Mesendoderm (in vitro differentiated cells): Measurements from ENCODE around the gene NKX6-2.

Experiments
- DNase-seq: peaks from one replicate; pipeline ENCODE4 v3.0.0; 2013
- H2AK5ac ChIP-seq: 2 replicates; pipeline ENCODE4 v1.6.1; 2013; ENCODE audit warnings: low read length, inconsistent platforms
- H2BK120ac ChIP-seq: 2 replicates; pipeline ENCODE4 v1.6.1; 2013; ENCODE audit warnings: low read depth, mild to moderate bottlenecking, low read length, moderate library complexity, mixed read lengths
- H2BK15ac ChIP-seq: replicated peaks from 2 replicates; pipeline ENCODE4 v1.6.1; 2013; ENCODE audit warnings: low read depth, mild to moderate bottlenecking, moderate library complexity
- H2BK5ac ChIP-seq: 2 replicates; pipeline ENCODE4 v1.6.1; 2013; ENCODE audit warnings: low read length, inconsistent platforms
- H3K18ac ChIP-seq: 2 replicates; pipeline ENCODE4 v1.6.1; 2013; ENCODE audit warnings: mild to moderate bottlenecking, low read length, mixed read lengths
- H3K23ac ChIP-seq: one replicate; pipeline ENCODE4 v1.6.1; 2013; ENCODE audit warnings: low read length
- H3K27ac ChIP-seq: 2 replicates; pipeline ENCODE4 v1.5.1; 2013; ENCODE audit warnings: low read depth, mild to moderate bottlenecking, inconsistent platforms, low read length, moderate library complexity
- H3K27me3 ChIP-seq: 2 replicates; pipeline ENCODE4 v1.6.1; 2013; ENCODE audit warnings: low read length, control low read depth, mild to moderate bottlenecking, inconsistent platforms; ENCODE audit not compliant: insufficient read depth, poor library complexity
- H3K36me3 ChIP-seq: 2 replicates; pipeline ENCODE4 v1.6.1; 2013; ENCODE audit warnings: low read length, inconsistent platforms; ENCODE audit not compliant: control insufficient read depth, insufficient read depth
- H3K4ac ChIP-seq: one replicate; pipeline ENCODE4 v1.6.1; 2013; ENCODE audit warnings: low read depth, mild to moderate bottlenecking, low read length, moderate library complexity
- H3K4me1 ChIP-seq: 2 replicates; pipeline ENCODE4 v1.6.1; 2013; ENCODE audit warnings: low read depth, low read length, inconsistent platforms; ENCODE audit not compliant: control insufficient read depth
- H3K4me2 ChIP-seq: 2 replicates; pipeline ENCODE4 v1.6.1; 2013; ENCODE audit warnings: low read length
- H3K4me3 ChIP-seq: 2 replicates; pipeline ENCODE4 v1.5.1; 2013; ENCODE audit warnings: mild to moderate bottlenecking, low read length
- H3K56ac ChIP-seq: one replicate; pipeline ENCODE4 v1.6.1; 2013; ENCODE audit warnings: low read length
- H3K79me1 ChIP-seq: 2 replicates; pipeline ENCODE4 v1.6.1; 2013; ENCODE audit warnings: low read length, inconsistent platforms
- H3K79me2 ChIP-seq: 2 replicates; pipeline ENCODE4 v1.6.1; 2013; ENCODE audit warnings: mild to moderate bottlenecking, low read length; ENCODE audit not compliant: control insufficient read depth, insufficient read depth
- H3K9ac ChIP-seq: 2 replicates; pipeline ENCODE4 v1.6.1; 2013; ENCODE audit warnings: low read length, inconsistent platforms
- H4K5ac ChIP-seq: one replicate; pipeline ENCODE4 v1.6.1; 2013; ENCODE audit warnings: low read length
- H4K8ac ChIP-seq: one replicate; pipeline ENCODE4 v1.6.1; 2013; ENCODE audit warnings: low read depth, mild to moderate bottlenecking, control low read depth, low read length, moderate library complexity
- WGBS: extraction: QIAGEN DNeasy Blood & Tissue Kit; methylation state at CpG from one replicate; pipeline ENCODE4 v1.1.7; 2013; ENCODE audit warnings: low lambda C conversion rate, missing lambda C conversion rate; ENCODE audit not compliant: insufficient coverage; ENCODE audit errors: extremely low coverage; 5-methylcytosine and 5-hydroxymethylcytosine counted together

NKX6-2 gene

DNA sequence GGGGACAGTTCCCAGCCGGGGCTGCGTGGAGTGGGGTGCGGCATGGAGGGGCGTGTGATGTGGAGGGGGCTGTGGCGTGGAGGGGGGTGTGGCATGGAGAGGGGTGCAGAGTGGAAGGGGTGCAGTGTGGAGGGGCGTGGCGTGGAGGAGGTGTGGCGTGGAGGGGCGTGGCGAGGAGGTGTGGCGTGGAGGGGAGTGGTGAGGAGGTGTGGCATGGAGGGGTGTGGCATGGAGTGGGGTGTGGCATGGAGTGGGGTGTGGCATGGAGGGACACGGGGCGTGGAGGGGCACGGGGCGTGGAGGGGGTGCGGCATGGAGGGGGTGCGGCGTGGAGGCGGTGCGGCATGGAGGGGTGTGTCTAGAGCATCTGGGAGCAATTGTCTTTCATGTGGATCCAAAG is 33.6 kb downstream of the NKX6-2 start:
- Histone ChIP-seq H3K4ac (no peak overlapping the region), H3K56ac (no peak overlapping the region), H2BK15ac (no peak overlapping the region), H3K4me3 (no peak overlapping the region), H2BK5ac (no peak overlapping the region), H3K27me3 (no peaks in the 10 kb centered on the region), H3K79me1 (no peaks in the 10 kb centered on the region), H2AK5ac (no peak overlapping the region), H3K36me3 (no peaks in the 10 kb centered on the region), H3K79me2 (no peaks in the 10 kb centered on the region), H3K27ac (no peak overlapping the region), H3K9ac (no peak overlapping the region), H4K8ac (no peak overlapping the region), H3K23ac (no peak overlapping the region), H3K4me1 (no peaks in the 10 kb centered on the region), H4K5ac (no peak overlapping the region), H2BK120ac (no peak overlapping the region), H3K4me2 (no peak overlapping the region), H3K18ac (no peak overlapping the region)
- WGBS = no CpG with 5 or more reads among the region's 20 CpGs
- DNase-seq = no peak

DNA sequence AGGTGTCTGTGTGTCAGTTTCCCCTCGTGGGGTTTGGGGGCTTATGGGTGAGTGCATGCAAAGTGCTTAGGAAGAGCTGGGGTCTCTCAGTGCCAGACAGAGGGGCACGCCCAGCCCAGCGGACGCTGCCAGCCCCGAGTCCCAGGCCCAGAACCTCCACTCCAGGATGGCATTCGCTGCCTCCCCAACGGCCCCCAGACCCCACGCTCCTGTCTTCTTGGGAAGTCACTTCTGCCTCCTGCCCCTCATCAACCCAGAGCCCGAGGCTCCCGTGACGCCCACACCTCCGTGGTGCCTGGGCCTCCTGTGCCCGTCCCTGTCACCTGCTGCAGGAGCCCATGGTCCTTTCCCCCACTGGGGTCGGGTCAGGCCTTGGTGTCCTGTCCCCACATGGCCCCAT is 35.0 kb downstream of the NKX6-2 start:
- H2AK5ac ChIP-seq = no peak overlapping the region
- no peak overlapping the region for H2BK15ac ChIP-seq
- WGBS = no CpG with 5 or more reads among the region's 14 CpGs
- no peak overlapping the region for H3K9ac ChIP-seq
- H3K36me3 ChIP-seq = no peaks in the 10 kb centered on the region
- H2BK120ac ChIP-seq = no peak overlapping the region
- no peaks in the 10 kb centered on the region for H3K79me2 ChIP-seq
- H3K4me1 ChIP-seq = no peaks in the 10 kb centered on the region
- no peak overlapping the region for H2BK5ac ChIP-seq
- no peak overlapping the region for H3K23ac ChIP-seq
- H3K4ac ChIP-seq = no peak overlapping the region
- DNase-seq = no peak
- H3K4me2 ChIP-seq = no peak overlapping the region
- H3K18ac ChIP-seq = no peak overlapping the region
- no peak overlapping the region for H4K5ac ChIP-seq
- H3K27me3 ChIP-seq = no peaks in the 10 kb centered on the region
- no peak overlapping the region for H3K27ac ChIP-seq
- H3K79me1 ChIP-seq = no peaks in the 10 kb centered on the region
- H3K56ac ChIP-seq = no peak overlapping the region
- H3K4me3 ChIP-seq = no peak overlapping the region
- H4K8ac ChIP-seq = no peak overlapping the region

DNA sequence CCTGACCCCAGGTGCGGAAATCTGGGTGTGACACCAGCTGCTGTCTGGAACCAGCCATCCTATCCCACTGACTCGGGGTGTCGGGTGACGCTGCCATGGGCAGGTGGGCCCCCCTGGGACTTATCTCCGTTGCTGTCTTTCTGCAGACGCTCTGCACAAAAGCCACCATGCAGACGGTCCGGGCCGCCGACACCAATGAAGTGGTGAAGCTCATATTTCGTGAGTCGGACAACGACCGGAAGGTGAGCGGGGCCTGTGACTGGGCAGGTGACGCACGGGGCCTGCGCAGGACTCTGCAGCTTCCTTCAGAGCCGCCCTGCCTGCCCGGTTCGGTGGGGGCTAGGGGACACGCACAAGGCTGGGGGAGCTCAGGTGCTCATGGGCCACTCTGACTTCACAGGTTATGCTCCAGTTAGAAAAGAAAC is 36.6 kb downstream of the NKX6-2 start:
- no peaks in the 10 kb centered on the region for H3K79me2 ChIP-seq
- H3K4me1 ChIP-seq = no peaks in the 10 kb centered on the region
- H3K4ac ChIP-seq = no peak overlapping the region
- H2BK15ac ChIP-seq = no peak overlapping the region
- no peak overlapping the region for H3K23ac ChIP-seq
- H3K9ac ChIP-seq = no peak overlapping the region
- WGBS = no CpG with 5 or more reads among the region's 22 CpGs
- H2BK120ac ChIP-seq = no peak overlapping the region
- no peak overlapping the region for H3K4me2 ChIP-seq
- H3K79me1 ChIP-seq = no peaks in the 10 kb centered on the region
- DNase-seq = no peak
- no peaks in the 10 kb centered on the region for H3K27me3 ChIP-seq
- no peak overlapping the region for H2AK5ac ChIP-seq
- H3K56ac ChIP-seq = no peak overlapping the region
- H3K4me3 ChIP-seq = no peak overlapping the region
- no peaks in the 10 kb centered on the region for H3K36me3 ChIP-seq
- no peak overlapping the region for H3K18ac ChIP-seq
- no peak overlapping the region for H4K8ac ChIP-seq
- H4K5ac ChIP-seq = no peak overlapping the region
- H3K27ac ChIP-seq = no peak overlapping the region
- H2BK5ac ChIP-seq = no peak overlapping the region

DNA sequence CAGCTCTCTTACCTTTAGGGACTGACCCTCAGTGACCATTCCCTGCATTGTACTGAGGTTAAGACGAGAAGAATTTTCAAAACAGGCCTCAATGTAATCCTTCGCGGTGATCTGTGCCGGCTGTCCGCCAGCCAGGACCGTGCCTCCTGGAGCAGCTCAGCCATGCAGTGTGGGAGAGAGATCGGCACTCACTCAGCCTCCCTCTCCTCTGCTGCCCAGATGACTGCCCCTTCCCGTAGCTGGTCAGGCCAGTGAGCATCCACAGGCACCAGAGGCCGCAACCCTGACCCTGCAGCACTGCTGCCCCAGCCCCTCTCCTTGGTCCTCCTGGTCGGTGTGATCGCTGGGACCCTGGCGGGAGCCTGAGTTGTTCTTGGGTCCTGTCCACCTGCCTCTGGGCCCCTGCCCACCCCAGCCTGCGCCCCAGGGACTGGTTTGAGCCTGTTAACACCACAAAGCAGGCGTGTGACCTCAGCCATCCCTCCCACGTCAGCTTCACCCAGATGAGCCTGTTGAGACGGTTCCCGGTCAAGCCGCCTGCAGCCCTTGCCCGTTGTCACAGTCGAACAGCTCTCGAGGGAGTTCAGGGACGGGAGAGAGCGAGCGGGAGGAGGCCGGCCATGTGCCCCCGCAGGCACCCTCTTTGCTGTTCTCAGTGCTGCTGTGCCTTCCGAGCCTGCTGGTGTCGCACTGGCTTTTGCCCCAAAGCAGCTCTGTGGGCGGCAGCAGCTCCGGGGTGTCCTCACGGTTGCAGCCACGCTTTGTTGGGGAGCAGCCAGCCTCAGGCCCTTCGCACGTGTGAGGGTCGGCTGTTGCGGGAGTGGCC is 37.2 kb downstream of the NKX6-2 start:
- Histone ChIP-seq H3K4me3 (no peak overlapping the region), H3K4me2 (no peak overlapping the region), H3K56ac (no peak overlapping the region), H3K79me2 (no peaks in the 10 kb centered on the region), H4K8ac (no peak overlapping the region), H3K4ac (no peak overlapping the region), H3K27me3 (no peaks in the 10 kb centered on the region), H3K79me1 (no peaks in the 10 kb centered on the region), H3K36me3 (no peaks in the 10 kb centered on the region), H3K9ac (no peak overlapping the region), H2BK5ac (no peak overlapping the region), H3K18ac (no peak overlapping the region), H3K27ac (no peak overlapping the region), H4K5ac (no peak overlapping the region), H2AK5ac (no peak overlapping the region), H2BK120ac (no peak overlapping the region), H3K4me1 (no peaks in the 10 kb centered on the region), H3K23ac (no peak overlapping the region), H2BK15ac (no peak overlapping the region)
- no CpG with 5 or more reads among the region's 36 CpGs for WGBS
- no peak for DNase-seq

DNA sequence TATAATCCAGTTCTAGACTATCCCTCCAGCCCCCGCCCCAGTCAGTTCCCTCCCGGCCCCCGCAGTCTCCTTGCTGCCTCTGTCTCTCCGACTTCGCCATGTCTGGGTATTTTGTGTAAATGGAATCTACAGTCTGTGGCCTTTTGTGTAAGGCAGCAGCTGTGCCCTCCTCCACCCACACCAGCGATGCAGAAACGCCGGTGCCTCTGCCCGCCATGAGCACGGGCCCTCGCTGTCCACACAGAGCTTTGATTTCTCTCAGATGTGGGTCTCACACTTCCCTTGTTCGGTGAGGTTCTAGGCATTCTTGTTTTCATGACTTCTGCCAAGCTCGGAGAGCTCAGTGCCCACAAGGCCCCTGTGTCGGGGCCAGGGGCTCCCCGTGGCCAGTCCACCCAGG is 37.8 kb downstream of the NKX6-2 start:
- no peak overlapping the region for H3K4me2 ChIP-seq
- H4K8ac ChIP-seq = no peak overlapping the region
- H4K5ac ChIP-seq = no peak overlapping the region
- H3K27ac ChIP-seq = no peak overlapping the region
- H3K18ac ChIP-seq = no peak overlapping the region
- H3K4ac ChIP-seq = no peak overlapping the region
- H2BK5ac ChIP-seq = no peak overlapping the region
- H3K23ac ChIP-seq = no peak overlapping the region
- H3K27me3 ChIP-seq = no peaks in the 10 kb centered on the region
- no peaks in the 10 kb centered on the region for H3K36me3 ChIP-seq
- no peak overlapping the region for H3K9ac ChIP-seq
- DNase-seq = no peak
- no peaks in the 10 kb centered on the region for H3K4me1 ChIP-seq
- no peak overlapping the region for H2BK120ac ChIP-seq
- no CpG with 5 or more reads among the region's 15 CpGs for WGBS
- no peak overlapping the region for H2AK5ac ChIP-seq
- no peak overlapping the region for H3K4me3 ChIP-seq
- no peaks in the 10 kb centered on the region for H3K79me2 ChIP-seq
- no peaks in the 10 kb centered on the region for H3K79me1 ChIP-seq
- no peak overlapping the region for H2BK15ac ChIP-seq
- no peak overlapping the region for H3K56ac ChIP-seq
